Measurements from ENCODE around the gene ITSN2.

DNA sequence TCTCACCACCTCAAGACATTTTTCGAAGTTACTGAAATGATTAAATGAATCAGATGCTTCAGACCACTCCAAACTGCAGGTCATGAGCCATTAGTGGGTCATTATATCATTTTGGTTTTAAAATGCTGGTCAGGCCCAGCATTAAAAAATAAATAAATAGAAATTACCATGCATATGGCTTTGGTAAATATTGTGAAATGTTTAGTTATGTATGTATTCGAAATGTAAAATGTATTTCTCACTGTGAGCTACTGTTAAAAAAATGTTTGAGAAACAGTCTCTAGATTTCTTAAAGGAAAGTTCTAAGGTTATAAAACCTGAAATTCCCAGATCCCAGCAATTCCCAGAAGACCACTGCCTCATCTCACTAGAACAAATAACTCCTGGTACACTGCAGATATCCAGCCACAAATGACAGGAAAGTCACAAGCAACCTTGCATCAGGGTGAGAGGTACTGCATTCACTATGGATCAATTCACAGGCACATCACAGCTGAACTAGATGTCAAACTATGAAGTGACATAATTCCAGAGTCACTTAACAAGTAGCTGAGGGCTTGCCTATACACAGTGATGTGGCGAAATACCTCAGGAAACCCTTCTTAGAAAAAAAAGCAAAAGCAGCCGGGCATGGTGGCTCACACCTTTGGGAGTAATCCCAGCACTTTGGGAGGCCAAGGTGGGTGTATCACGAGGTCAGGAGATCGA, 138.8 kb downstream of the ITSN2 start:
- TF ChIP-seq, protein P1, sequence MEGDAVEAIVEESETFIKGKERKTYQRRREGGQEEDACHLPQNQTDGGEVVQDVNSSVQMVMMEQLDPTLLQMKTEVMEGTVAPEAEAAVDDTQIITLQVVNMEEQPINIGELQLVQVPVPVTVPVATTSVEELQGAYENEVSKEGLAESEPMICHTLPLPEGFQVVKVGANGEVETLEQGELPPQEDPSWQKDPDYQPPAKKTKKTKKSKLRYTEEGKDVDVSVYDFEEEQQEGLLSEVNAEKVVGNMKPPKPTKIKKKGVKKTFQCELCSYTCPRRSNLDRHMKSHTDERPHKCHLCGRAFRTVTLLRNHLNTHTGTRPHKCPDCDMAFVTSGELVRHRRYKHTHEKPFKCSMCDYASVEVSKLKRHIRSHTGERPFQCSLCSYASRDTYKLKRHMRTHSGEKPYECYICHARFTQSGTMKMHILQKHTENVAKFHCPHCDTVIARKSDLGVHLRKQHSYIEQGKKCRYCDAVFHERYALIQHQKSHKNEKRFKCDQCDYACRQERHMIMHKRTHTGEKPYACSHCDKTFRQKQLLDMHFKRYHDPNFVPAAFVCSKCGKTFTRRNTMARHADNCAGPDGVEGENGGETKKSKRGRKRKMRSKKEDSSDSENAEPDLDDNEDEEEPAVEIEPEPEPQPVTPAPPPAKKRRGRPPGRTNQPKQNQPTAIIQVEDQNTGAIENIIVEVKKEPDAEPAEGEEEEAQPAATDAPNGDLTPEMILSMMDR (conservative IDR thresholded peaks at IDR 0.05 in 1 of 2, IDR thresholded peaks at IDR 0.05 in 1 of 2; ENCODE audit: low read depth in 1 of 2, low read length in 2 of 2) = no peak
- no peak for TF ChIP-seq EZH2 (IDR thresholded peaks at IDR 0.05; ENCODE audit: low read length, missing control alignments)
